ENCODE results near the gene SRC.

SRC gene

DNA sequence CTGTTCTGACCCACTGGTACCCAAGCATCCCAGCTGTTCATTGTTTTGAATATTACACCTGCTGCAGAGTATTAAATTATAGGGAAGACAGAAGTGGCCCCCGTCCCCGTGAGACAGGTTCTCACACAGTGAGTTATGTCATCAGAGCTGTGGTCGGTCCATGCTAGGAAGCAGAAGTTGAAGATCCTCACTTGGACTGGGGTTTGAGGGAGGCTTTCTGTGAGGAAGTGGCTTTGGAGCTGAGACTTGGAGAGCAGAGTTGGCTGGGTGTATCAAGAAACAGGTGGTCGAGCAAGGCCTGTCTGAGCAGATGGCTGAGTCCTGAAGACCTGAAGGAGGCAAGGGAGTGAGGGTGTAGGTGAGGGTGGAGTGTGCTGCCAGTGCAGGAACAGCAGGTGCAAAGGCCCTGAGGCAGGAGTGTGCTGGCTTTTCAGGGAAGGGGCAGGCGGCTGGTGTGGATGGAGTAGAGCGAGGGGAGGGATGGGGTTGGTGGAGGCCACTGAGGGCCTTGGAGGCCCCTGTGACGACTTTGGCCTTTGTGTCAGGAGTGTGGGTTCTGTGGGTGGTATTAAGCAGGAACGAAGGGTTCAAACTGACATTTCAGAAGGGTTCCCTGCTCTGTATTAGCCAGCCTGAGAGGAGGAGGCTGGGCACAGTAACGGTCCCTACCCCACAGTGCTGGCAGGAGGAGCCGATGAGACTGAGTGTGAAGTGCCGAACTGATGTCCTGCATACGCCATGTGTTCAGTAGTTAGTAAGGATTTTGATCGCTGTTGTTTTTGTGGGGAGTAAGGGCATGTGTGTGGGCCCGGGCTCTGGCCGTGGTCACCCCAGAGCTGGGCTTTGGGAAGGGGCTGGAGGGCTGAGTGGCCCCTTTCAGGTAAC is 11.8 kb downstream of the SRC start:
- peaks cover 2% of the 10 kb centered on the region for H3K4me1 ChIP-seq (ENCODE audit: control insufficient read depth, insufficient read depth, low read length)
- H3K27me3 ChIP-seq (ENCODE audit: control insufficient read depth, insufficient read depth, low read length): no peaks in the 10 kb centered on the region
- no peak overlapping the region for H3K4me3 ChIP-seq (ENCODE audit: low read depth, low read length)
- H3K36me3 ChIP-seq (ENCODE audit: control insufficient read depth, insufficient read depth, low read length): peaks cover 3% of the 10 kb centered on the region
- no peaks in the 10 kb centered on the region for H3K9me3 ChIP-seq (ENCODE audit: control insufficient read depth, insufficient read depth, low read length)
- H3K9ac ChIP-seq (ENCODE audit: low read depth, low read length): no peak overlapping the region

DNA sequence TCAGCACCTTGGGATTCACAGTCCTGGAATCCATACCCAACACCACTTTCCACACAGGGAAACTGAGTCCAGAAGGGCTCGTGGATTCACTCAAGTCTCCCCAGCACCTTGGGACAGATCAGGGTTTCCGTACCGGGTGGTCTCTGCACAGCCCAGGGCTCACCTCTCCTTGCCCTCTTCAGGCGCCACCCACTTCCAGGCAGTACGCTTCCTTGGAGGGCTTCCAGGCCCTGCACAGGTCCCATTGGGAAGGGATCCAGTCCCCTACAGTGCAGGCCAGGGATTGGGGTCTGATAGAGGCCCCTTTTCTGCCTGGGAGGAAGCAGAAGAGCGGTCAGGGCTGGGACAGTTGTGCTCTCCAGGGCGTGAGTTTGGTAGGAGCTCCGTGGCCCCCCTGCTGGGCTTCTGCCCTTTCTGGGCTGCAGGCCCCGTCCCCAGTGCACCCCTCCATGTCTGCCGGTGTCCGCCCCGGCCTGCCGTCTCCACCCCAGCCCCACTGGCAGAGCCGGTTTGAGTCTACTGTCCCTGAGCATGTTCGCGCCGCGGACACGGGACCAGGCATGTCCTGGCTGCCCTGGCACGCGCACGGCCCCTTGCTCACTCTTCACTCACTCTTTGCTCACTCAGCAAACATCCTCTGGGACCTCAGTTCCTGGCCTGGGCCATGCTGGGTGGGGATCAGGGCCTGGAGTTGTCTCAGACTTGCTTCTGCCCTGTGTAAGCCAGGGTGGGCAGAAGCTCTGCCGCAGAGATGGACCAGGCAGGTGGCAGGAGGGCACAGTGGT is 12.6 kb downstream of the SRC start:
- Histone ChIP-seq H3K9ac (ENCODE audit: low read depth, low read length) (no peak overlapping the region), H3K4me3 (ENCODE audit: low read depth, low read length) (no peak overlapping the region)

DNA sequence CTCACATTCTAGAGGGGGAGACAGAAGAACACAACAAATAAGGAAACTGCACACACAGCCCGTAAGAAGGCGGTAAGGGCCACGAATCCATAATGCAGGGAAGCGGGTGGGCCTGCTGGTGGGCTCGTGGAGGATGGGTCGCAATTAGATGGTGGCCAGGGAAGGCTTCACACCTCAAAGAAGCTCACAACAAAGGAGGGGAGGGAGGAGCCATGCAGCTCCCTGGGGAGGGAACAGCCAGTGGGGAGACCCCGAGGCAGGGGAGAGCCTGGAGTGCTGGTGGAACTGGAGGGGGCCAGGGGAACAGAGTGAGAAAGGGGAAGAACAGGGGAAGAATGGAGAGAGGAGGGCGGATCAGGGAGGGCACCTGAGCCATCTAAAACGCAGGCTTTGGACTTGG is 13.4 kb downstream of the SRC start:
- Histone ChIP-seq H3K4me1 (ENCODE audit: control insufficient read depth, insufficient read depth, low read length) (peaks cover 2% of the 10 kb centered on the region), H3K27me3 (ENCODE audit: control insufficient read depth, insufficient read depth, low read length) (no peaks in the 10 kb centered on the region), H3K36me3 (ENCODE audit: control insufficient read depth, insufficient read depth, low read length) (peaks cover 3% of the 10 kb centered on the region), H3K9ac (ENCODE audit: low read depth, low read length) (no peak overlapping the region), H3K4me3 (ENCODE audit: low read depth, low read length) (no peak overlapping the region), H3K9me3 (ENCODE audit: control insufficient read depth, insufficient read depth, low read length) (no peaks in the 10 kb centered on the region)

More for the DNA sequence above, 12.6 kb downstream of the SRC start:
- H3K27me3 ChIP-seq (ENCODE audit: control insufficient read depth, insufficient read depth, low read length): no peaks in the 10 kb centered on the region
- H3K36me3 ChIP-seq (ENCODE audit: control insufficient read depth, insufficient read depth, low read length): peaks cover 3% of the 10 kb centered on the region
- H3K9me3 ChIP-seq (ENCODE audit: control insufficient read depth, insufficient read depth, low read length): no peaks in the 10 kb centered on the region
- H3K4me1 ChIP-seq (ENCODE audit: control insufficient read depth, insufficient read depth, low read length): peaks cover 2% of the 10 kb centered on the region

DNA sequence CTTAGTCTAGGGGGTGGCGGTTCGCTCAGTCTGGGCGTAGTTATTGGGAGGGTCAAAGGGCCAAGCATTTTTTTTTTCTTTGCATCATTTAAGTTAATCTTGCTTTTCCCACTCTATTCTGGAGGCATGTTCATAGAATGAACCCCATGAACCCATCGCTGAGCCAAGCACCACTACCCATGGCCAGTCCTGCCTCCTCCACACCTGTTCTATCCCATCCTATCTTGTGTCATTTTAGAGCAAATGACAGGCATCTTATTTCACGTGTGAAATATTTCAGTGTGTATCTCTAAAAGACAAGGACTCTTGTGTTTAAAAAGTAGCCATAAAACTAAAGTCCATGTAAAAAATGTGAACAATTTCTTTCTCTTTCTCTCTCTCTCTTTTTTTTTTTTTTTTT is 13.9 kb downstream of the SRC start:
- Histone ChIP-seq H3K9ac (ENCODE audit: low read depth, low read length) (no peak overlapping the region), H3K27me3 (ENCODE audit: control insufficient read depth, insufficient read depth, low read length) (no peaks in the 10 kb centered on the region), H3K36me3 (ENCODE audit: control insufficient read depth, insufficient read depth, low read length) (peaks cover 3% of the 10 kb centered on the region), H3K4me1 (ENCODE audit: control insufficient read depth, insufficient read depth, low read length) (peaks cover 2% of the 10 kb centered on the region), H3K4me3 (ENCODE audit: low read depth, low read length) (no peak overlapping the region), H3K9me3 (ENCODE audit: control insufficient read depth, insufficient read depth, low read length) (no peaks in the 10 kb centered on the region)

DNA sequence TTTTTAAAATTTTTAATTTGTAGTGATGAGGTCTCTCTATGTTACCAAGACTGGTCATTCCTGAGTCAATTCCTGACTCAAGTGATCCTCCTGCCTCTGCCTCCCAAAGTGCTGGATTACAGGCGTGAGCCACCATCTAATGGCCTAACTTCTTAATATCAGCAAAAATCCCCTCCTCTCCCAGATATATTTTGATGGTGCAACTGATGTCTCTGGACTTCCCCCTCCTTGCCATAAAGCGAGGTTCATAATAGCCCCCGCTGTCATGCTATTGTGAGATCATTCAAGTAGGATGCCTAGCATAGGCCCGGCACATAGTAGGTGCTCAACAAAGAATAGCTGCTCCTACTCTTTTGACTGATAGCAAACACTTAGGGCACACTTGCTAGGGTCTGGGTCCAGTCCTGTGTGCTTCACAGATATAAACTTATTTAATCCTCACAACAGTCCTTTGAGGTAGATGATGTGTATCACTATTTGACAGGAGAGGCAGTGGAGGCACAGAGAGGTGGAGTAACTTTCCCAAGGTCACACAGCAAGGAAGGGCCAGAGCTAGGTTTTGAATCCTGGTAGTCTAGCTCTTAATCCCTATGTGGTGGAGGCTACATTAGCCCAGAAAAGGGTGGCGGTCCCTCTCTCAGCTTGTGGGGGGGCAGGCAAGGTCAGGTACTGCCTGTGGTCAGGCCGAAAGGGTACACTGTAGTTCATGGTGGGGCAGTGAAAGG is 14.6 kb downstream of the SRC start:
- Histone ChIP-seq H3K4me1 (ENCODE audit: control insufficient read depth, insufficient read depth, low read length) (peaks cover 2% of the 10 kb centered on the region), H3K27me3 (ENCODE audit: control insufficient read depth, insufficient read depth, low read length) (no peaks in the 10 kb centered on the region), H3K36me3 (ENCODE audit: control insufficient read depth, insufficient read depth, low read length) (peaks cover 7% of the 10 kb centered on the region), H3K9me3 (ENCODE audit: control insufficient read depth, insufficient read depth, low read length) (no peaks in the 10 kb centered on the region), H3K9ac (ENCODE audit: low read depth, low read length) (no peak overlapping the region), H3K4me3 (ENCODE audit: low read depth, low read length) (no peak overlapping the region)

DNA sequence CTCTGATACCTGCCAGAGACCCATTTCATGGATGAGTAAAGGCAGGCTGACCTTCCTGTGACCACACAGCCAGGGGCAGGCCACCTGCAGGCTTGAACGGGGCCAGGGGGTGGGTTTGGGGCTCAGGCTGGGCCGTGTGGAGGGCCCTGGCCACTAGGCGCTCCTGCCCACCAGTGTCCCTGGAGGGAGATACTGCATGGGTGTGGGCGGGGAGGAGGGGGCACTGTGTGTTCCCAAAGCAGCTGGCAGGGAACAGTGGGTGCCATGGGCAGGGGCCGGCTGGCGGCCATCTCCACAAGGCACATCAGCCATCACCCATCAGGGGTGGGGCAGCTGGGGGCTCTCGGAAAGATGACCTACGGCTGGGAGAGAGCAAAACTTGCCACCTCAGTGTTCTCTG is 15.4 kb downstream of the SRC start:
- H3K9ac ChIP-seq (ENCODE audit: low read depth, low read length): no peak overlapping the region
- H3K36me3 ChIP-seq (ENCODE audit: control insufficient read depth, insufficient read depth, low read length): peaks cover 11% of the 10 kb centered on the region
- H3K9me3 ChIP-seq (ENCODE audit: control insufficient read depth, insufficient read depth, low read length): no peaks in the 10 kb centered on the region
- H3K27me3 ChIP-seq (ENCODE audit: control insufficient read depth, insufficient read depth, low read length): no peaks in the 10 kb centered on the region
- H3K4me1 ChIP-seq (ENCODE audit: control insufficient read depth, insufficient read depth, low read length): peaks cover 2% of the 10 kb centered on the region
- no peak overlapping the region for H3K4me3 ChIP-seq (ENCODE audit: low read depth, low read length)

DNA sequence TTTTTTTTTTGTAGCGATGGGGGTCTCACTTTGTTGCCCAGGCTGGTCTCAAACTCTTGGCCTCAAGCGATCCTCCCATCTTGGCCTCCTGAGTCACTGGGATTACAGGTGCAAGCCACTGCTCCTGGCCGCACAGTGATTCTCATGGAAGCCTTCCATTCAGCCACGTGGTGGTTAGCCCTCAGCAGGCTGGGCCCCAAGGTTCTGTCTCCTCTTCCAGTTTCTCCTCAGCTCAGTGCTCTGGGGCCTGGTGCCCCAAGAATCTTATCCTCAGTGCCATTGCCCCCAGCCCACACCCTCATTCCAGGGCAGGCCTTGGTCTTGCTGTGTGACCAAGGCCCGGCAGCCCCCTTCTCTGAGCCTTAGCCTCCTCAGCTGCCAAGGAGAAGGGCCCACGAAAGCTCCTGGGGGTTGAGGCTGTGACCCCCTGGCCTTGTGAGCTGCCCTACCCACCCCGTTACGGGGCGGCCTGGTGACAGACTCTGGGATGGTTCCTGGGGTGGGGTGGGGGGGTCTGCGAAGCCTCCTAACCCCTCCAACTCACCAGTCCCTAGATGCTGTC is 16.4 kb downstream of the SRC start:
- Histone ChIP-seq H3K27me3 (ENCODE audit: control insufficient read depth, insufficient read depth, low read length) (no peaks in the 10 kb centered on the region), H3K9ac (ENCODE audit: low read depth, low read length) (no peak overlapping the region), H3K9me3 (ENCODE audit: control insufficient read depth, insufficient read depth, low read length) (no peaks in the 10 kb centered on the region), H3K4me1 (ENCODE audit: control insufficient read depth, insufficient read depth, low read length) (peaks cover 2% of the 10 kb centered on the region), H3K36me3 (ENCODE audit: control insufficient read depth, insufficient read depth, low read length) (peaks cover 14% of the 10 kb centered on the region), H3K4me3 (ENCODE audit: low read depth, low read length) (no peak overlapping the region)

DNA sequence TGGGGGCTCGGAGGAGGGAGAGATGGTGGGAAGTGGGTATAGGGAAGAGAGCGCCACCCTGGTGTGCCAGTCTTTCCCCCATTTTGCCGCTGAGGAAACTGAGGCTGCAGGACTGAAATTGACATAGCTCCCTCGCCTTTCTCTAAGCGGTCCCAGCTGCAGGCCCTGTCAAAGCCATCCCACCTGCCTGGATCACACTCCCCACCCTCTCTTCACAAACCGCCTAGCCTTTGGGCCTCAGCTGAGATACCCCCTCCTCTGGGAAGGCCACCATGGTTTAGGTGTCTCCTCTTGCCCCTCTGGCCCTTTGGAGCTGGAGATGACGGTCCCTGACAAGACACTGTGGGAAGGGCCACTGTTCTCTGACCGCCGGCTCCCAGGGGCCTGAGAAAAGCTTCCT is 16.9 kb downstream of the SRC start:
- Histone ChIP-seq H3K9ac (ENCODE audit: low read depth, low read length) (no peak overlapping the region), H3K27me3 (ENCODE audit: control insufficient read depth, insufficient read depth, low read length) (no peaks in the 10 kb centered on the region), H3K36me3 (ENCODE audit: control insufficient read depth, insufficient read depth, low read length) (peaks cover 14% of the 10 kb centered on the region), H3K4me3 (ENCODE audit: low read depth, low read length) (no peak overlapping the region), H3K9me3 (ENCODE audit: control insufficient read depth, insufficient read depth, low read length) (no peaks in the 10 kb centered on the region), H3K4me1 (ENCODE audit: control insufficient read depth, insufficient read depth, low read length) (peaks cover 2% of the 10 kb centered on the region)

DNA sequence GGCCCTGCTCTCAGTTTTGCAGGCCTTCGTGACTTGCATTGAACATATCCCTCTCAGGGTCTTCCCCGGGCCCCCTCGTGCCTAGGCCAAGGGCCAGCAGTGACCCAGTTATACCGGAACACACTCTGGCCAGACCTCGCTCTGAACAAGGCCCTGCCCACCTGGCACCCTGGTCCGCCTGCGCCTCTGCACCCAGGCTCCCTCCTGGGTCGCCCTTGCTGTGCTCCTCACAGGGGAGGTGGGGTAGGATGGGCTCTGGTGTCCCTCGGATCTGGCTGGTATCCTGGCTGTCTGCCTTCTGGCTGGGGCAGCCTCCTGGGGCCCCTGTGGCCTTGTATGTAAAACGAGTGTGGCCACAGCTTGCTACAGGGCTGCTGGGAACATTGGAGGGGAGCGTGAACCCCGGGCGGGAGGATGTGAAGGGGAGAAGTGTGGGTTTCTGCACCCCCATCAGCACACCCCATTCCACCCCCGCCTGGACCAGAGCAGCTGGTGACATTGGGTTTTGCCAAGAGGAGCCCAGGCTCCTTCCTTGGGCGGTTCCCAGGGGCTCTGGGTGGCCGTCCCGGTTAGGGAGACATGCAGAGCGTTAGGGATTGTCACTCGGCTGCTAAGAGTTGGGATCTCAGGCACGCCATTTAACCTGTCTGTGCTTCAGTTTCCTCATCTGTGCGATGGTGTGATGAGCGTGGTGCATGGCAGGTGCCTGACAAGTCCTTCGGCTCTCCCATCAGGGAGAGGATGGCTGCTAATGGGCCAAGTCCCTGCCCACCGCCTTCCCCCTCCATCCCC is 17.5 kb downstream of the SRC start:
- H3K4me1 ChIP-seq (ENCODE audit: control insufficient read depth, insufficient read depth, low read length): peaks cover 2% of the 10 kb centered on the region
- H3K9ac ChIP-seq (ENCODE audit: low read depth, low read length): no peak overlapping the region
- no peak overlapping the region for H3K4me3 ChIP-seq (ENCODE audit: low read depth, low read length)
- no peaks in the 10 kb centered on the region for H3K27me3 ChIP-seq (ENCODE audit: control insufficient read depth, insufficient read depth, low read length)
- H3K9me3 ChIP-seq (ENCODE audit: control insufficient read depth, insufficient read depth, low read length): no peaks in the 10 kb centered on the region
- peaks cover 14% of the 10 kb centered on the region for H3K36me3 ChIP-seq (ENCODE audit: control insufficient read depth, insufficient read depth, low read length)

DNA sequence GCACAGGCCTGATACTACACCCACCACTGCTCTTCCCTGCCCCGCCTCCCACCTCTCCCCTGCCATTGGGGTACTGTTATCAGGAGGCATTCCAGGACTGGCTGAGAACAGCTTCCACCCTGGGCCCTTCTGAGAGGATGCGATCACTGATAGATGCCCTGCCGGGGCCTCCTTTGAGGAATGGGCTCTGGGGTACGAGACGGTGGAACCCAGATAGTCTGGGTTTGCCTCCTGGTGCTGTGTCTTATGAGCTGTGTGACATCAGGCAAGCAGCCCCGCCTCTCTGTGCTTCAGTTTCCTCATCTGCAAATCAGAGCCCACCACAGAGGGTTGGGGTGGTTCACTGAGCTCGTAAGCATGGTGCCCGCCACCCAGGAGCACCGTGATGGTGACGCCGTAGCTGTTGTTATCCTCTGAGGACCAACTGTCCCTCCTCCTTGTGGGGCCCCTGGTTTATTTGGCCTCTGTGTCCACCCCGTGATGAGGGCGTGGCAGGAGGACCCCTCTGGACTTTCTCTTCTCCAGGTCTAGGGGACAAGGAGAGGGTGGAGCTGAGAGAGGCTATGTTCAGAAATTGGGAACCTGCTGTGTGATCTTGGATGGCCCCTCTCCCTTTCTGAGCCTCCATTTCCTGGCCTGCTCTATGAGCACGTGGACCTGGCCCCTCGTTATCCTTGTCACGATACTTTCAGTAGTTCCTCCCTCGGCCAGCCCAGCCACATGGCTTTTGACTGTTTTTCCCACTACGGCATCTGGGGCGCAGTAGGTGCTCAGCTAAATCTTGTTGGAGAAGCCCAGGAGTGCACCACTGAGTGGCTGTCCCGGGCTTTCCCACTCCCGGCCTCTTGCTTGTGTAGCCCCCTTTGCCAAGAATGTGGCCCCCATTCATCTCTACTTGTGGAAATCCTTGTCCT is 18.3 kb downstream of the SRC start:
- Histone ChIP-seq H3K9me3 (ENCODE audit: control insufficient read depth, insufficient read depth, low read length) (no peaks in the 10 kb centered on the region), H3K27me3 (ENCODE audit: control insufficient read depth, insufficient read depth, low read length) (no peaks in the 10 kb centered on the region), H3K4me3 (ENCODE audit: low read depth, low read length) (no peak overlapping the region), H3K4me1 (ENCODE audit: control insufficient read depth, insufficient read depth, low read length) (peaks cover under 1% of the 10 kb centered on the region), H3K36me3 (ENCODE audit: control insufficient read depth, insufficient read depth, low read length) (peaks cover 11% of the 10 kb centered on the region), H3K9ac (ENCODE audit: low read depth, low read length) (no peak overlapping the region)

Data from iPS-15b (cell line).